ENCODE results near the gene SGPL1. TPM values are rescaled to one million over a fixed set of nuclear protein-coding genes. Genes with fewer than 3 reads are reported as not detected.

Gene SGPL1
- total and polyA plus RNA-seq, 2 of the 8 experiments (the other 6 are each of a cell fraction or from before 2014, with no cell fraction given) = 20.5 to 51.6 TPM

- H2AFZ ChIP-seq (ENCODE audit: low read length) = no peak overlapping the region
- no peak overlapping the region for H3K4me3 ChIP-seq (ENCODE audit: extremely low read depth in 1 of 4, insufficient read depth in 2 of 4, low read depth in 3 of 4, low read length in 4 of 4)
- no peak overlapping the region for H3K4me2 ChIP-seq (ENCODE audit: insufficient read depth in 1 of 2, low read depth in 2 of 2, low read length in 2 of 2)
- CTCF ChIA-PET (ENCODE audit: partially characterized antibody) = interaction anchor here (1.1 to 13.3 kb wide), 5 partner anchors 13 to 379 kb away, joined by 3 to 237 read pairs (median 25); no protein-coding TSS in a partner anchor
- no peaks in the 10 kb centered on the region for H3K36me3 ChIP-seq (ENCODE audit: control insufficient read depth in 2 of 4, insufficient read depth in 4 of 4, low read length in 3 of 4)
- no peak overlapping the region for H2BK120ac ChIP-seq (replicated peaks; ENCODE audit: low read depth, low read length)
- no peak overlapping the region for H2BK5ac ChIP-seq (ENCODE audit: low read depth, low read length)
- no peak overlapping the region for H3K14ac ChIP-seq (ENCODE audit: insufficient read length)
- TF ChIP-seq BACH1 (IDR thresholded peaks at IDR 0.05; ENCODE audit: low read length) (no peak), RFX5 (IDR thresholded peaks at IDR 0.05; ENCODE audit: borderline replicate concordance, low read depth, low read length) (no peak), GABPA (IDR thresholded peaks at IDR 0.05; ENCODE audit: borderline replicate concordance, insufficient read depth, low read length) (no peak)
- H3K27ac ChIP-seq (ENCODE audit: low read depth, low read length) = no peak overlapping the region
- H2BK20ac ChIP-seq (ENCODE audit: low read length) = no peak overlapping the region
- no peaks in the 10 kb centered on the region for H3K79me1 ChIP-seq (ENCODE audit: low read depth, low read length)
- H3K79me2 ChIP-seq (ENCODE audit: control insufficient read depth in 1 of 2, insufficient read depth in 2 of 2, low read length in 2 of 2) = no peaks in the 10 kb centered on the region
- H3K27me3 ChIP-seq (replicated peaks in 1 of 4; ENCODE audit: control insufficient read depth in 3 of 4, extremely low read depth in 1 of 4, insufficient read depth in 3 of 4, low read length in 3 of 4) = no peaks in the 10 kb centered on the region
- peaks cover 3% of the 10 kb centered on the region; the same call in 1 of the 2 replicates for H3K23me2 ChIP-seq (ENCODE audit: low read depth, low read length)
- DNase-seq (ENCODE audit: low read depth in 1 of 2, low spot score in 2 of 2) = no peak
- no peak overlapping the region for H2AK5ac ChIP-seq (ENCODE audit: low read depth, low read length)
- H3K56ac ChIP-seq (replicated peaks; ENCODE audit: insufficient read length, low read depth, low read length) = no peak overlapping the region
- H3K9ac ChIP-seq (replicated peaks in 1 of 4; ENCODE audit: extremely low read depth in 1 of 4, low read depth in 3 of 4, low read length in 3 of 4) = no peak overlapping the region
- POLR2A ChIA-PET (ENCODE audit: partially characterized antibody) = no interaction called here
- no peaks in the 10 kb centered on the region; a peak in 1 of 7 replicates for H3K4me1 ChIP-seq (replicated peaks in 1 of 4; ENCODE audit: control insufficient read depth in 3 of 4, insufficient read depth in 4 of 4, low read length in 3 of 4)
- H4K91ac ChIP-seq (replicated peaks; ENCODE audit: insufficient read length, low read length) = no peak overlapping the region
- H2BK12ac ChIP-seq (ENCODE audit: low read depth, low read length) = no peak overlapping the region
- no peaks in the 10 kb centered on the region for H3K9me3 ChIP-seq (ENCODE audit: insufficient read depth in 2 of 2, low read depth in 1 of 2, low read length in 1 of 2)
- H4K5ac ChIP-seq (ENCODE audit: insufficient read length, low read depth, low read length) = no peak overlapping the region
- FAIRE-seq = no peak
- H2BK15ac ChIP-seq (ENCODE audit: low read length) = no peak overlapping the region
- no peak overlapping the region for H3K23ac ChIP-seq (ENCODE audit: insufficient read length)
- no peak overlapping the region for H4K8ac ChIP-seq (ENCODE audit: extremely low read depth, insufficient read depth, low read length)
- no peaks in the 10 kb centered on the region for H4K20me1 ChIP-seq (replicated peaks in 1 of 2; ENCODE audit: control insufficient read depth in 1 of 2, insufficient read depth in 2 of 2, low read length in 2 of 2)
- H3K4ac ChIP-seq (replicated peaks; ENCODE audit: insufficient read length, low read depth, low read length) = no peak overlapping the region
- H3K18ac ChIP-seq (ENCODE audit: extremely low read depth, low read length) = no peak overlapping the region
- 95% methylated on average over 5 of the region's 5 CpGs; no CpG with 5 or more reads in 1 of the 2 experiments for WGBS, 2 experiments (ENCODE audit: extremely low coverage in 1 of 2, insufficient coverage in 1 of 2, insufficient read length in 1 of 2, insufficient replicate concordance in 2 of 2, low coverage in 1 of 2, low lambda C conversion rate in 2 of 2, missing lambda C conversion rate in 1 of 2)
These were observed 90.5 kb downstream of the SGPL1 start for GRCh38 chr10:70906031-70906783.
